NCI-H146 treated with DMSO at 0.1 percent for 48 hours (cell line): ENCODE results near the gene BCAS1.

Experiments used
- DNase-seq: peaks from one replicate; lab custom pipeline; 2025; ENCODE audit not compliant: unreplicated experiment; lab: John Stamatoyannopoulos, UW

The BCAS1 gene

GRCh38 chr20:53930651-53931504 lies 139.5 kb downstream of the BCAS1 start:
- no peak for DNase-seq

- no peak for DNase-seq
These were observed 140.3 kb downstream of the BCAS1 start for GRCh38 chr20:53929974-53930650.

GRCh38 chr20:53929399-53929798 lies 141.0 kb downstream of the BCAS1 start:
- DNase-seq = no peak

GRCh38 chr20:53927990-53928389 lies 142.4 kb downstream of the BCAS1 start:
- DNase-seq = no peak

- no peak for DNase-seq
These were observed 143.9 kb downstream of the BCAS1 start for GRCh38 chr20:53926428-53927028.

- no peak for DNase-seq
These were observed 144.6 kb downstream of the BCAS1 start for GRCh38 chr20:53925651-53926401.

GRCh38 chr20:53923566-53924369 lies 146.6 kb downstream of the BCAS1 start:
- no peak for DNase-seq

GRCh38 chr20:53922901-53923314 lies 147.5 kb downstream of the BCAS1 start:
- DNase-seq = no peak

- no peak for DNase-seq
These were observed 148.9 kb downstream of the BCAS1 start for GRCh38 chr20:53921443-53921973.

- no peak for DNase-seq
These were observed 149.6 kb downstream of the BCAS1 start for GRCh38 chr20:53920647-53921245.

GRCh38 chr20:53919886-53920285 lies 150.5 kb downstream of the BCAS1 start:
- no peak for DNase-seq

GRCh38 chr20:53918949-53919361 lies 151.4 kb downstream of the BCAS1 start:
- DNase-seq = no peak

GRCh38 chr20:53918020-53918311 lies 152.4 kb downstream of the BCAS1 start:
- no peak for DNase-seq

- no peak for DNase-seq
These were observed 153.0 kb downstream of the BCAS1 start for GRCh38 chr20:53917145-53918019.

GRCh38 chr20:53916173-53916512 lies 154.3 kb downstream of the BCAS1 start:
- DNase-seq = no peak

GRCh38 chr20:53915446-53916172 lies 154.8 kb downstream of the BCAS1 start:
- peak; percentile 35 for DNase-seq

- DNase-seq = no peak
These were observed 155.5 kb downstream of the BCAS1 start for GRCh38 chr20:53914781-53915445.
